Measurements from ENCODE around the gene DNAJB2.
"Not testable (repeated sequence)": the region's sequence is repeated elsewhere in the genome, so short reads cannot be mapped to it uniquely, and the experiment has no call there.

DNAJB2 gene

GRCh38 chr2:219304223-219304622, 25.1 kb downstream of the DNAJB2 start:
- no peak for DNase-seq

GRCh38 chr2:219306047-219306446, 26.9 kb downstream of the DNAJB2 start:
- no peak for DNase-seq

GRCh38 chr2:219308142-219309101, 29.3 kb downstream of the DNAJB2 start:
- peak in 3 of 4 experiments; percentile 42 to 67 (median 50) for DNase-seq

- no peak for DNase-seq
Observed at GRCh38 chr2:219309278-219309677, 30.1 kb downstream of the DNAJB2 start, which contains the start of gene PTPRN. PTPRN (minus strand) TSS chr2:219309401; CDS start chr2:219309332, 69 bp downstream.

GRCh38 chr2:219312683-219313263, 33.6 kb downstream of the DNAJB2 start:
- not testable (repeated sequence) for DNase-seq

DNA sequence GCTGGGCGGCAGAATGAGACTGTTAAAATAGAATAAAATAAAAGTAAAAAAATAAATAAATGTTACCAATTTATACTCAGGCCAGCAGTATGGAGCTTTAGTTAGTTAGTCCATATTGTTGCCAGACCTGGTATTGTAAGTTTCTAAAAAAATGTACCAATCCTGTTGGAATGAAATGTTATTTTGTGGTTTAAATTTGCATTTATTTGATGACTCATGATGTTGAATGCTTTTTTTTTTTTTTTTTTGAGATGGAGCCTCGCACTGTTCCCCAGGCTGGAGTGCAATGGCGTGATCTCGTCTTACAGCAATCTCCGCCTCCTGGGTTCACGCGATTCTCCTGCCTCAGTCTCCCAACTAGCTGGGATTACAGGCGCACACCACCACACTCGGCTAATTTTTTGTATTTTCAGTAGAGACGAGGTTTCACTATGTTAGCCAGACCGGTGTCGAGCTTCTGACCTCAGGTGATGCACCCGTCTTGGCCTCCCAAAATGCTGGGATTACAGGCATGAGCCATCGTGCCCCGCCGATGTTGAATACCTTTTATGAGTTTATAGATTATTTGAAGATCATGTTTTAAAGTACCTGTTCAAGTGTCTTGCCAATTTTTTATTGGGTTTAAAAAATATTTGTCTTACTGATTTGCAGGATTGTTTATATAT, 35.8 kb downstream of the DNAJB2 start:
- no peak for DNase-seq

DNA sequence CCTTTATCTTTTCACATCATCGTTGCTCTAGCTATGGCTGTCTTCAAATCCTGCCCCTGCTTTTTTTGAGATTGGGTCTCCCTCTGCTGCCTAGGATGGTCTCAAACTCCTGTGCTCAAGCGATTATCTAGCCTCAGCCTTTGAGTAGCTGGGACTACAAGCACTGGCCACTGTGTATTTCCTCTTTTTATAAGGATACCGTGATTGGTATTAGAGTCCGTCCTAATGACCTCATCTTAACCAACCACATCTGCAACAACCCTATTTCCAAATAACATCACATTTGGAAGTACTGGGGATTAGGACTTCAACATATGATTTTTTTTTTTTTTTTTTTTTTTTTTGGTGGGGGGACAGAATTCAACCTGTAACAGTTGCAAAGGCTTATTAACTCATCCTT, 44.3 kb downstream of the DNAJB2 start:
- no peak for DNase-seq

- no peak for DNase-seq
Observed at GRCh38 chr2:219325136-219325535, 46.0 kb downstream of the DNAJB2 start.

DNA sequence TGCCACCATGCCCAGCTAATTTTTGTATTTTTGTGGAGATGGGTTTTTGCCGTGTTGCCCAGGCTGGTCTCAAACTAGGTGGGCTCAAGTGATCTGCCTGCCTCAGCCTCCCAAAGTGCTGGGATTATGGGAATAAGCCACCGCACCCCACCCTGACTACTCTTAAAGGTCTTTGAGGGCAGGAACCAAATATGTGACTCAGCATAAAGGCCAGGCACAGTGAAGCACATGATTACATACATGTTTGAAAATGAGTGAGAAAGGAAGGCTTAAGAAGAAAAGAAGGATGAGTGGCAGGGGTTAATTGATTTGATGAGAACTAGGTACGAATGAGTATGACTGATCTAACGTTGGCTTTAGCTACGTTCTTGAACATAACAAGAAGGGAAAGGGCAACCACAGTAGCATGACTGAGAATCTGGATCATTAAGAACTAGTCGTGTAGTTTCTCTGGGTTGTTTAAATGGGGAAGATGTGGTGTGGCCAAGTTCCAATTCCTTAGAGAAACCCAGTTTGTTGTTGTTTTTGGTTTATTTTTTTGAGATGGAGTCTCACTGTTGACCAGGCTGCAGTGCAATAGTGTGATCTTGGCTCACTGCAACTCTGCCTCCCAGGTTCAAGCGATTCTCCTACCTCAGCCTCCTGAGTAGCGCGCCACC, 46.6 kb downstream of the DNAJB2 start:
- no peak for DNase-seq

GRCh38 chr2:219327719-219328118, 48.6 kb downstream of the DNAJB2 start:
- no peak for DNase-seq

DNA sequence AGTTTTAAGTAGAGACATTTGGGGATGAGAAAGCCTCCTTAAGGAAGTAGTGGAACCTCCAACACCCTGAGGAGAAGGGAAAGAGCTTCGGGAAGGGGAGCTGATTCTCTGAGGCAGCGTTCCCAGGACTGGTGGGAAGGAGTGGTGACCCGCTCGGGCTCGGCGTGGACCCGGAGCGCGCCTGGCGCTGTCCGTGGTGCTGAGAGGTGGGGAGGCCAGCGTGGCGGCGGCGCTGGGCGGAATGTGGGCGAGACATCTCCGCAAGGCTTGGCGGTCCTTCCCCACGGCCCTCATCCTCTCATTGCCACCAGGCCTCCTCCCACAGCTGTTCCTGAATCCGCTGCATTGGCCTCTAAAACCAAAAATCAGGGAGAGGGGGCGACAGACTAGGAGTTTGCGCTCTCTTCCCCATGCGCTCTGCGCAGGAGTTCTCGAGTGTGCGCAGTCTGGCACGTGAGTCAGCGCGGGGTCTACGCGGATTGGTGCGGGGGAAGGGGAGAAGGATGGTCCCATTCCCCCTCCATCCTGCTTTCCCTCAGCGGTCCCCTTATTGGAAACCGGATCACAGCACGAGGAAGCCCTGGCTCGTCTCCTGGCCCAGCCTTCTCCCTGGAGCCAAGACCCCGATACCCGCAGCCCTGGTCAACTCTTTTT, 52.5 kb downstream of the DNAJB2 start:
- no peak for DNase-seq

- no peak for DNase-seq
Observed at GRCh38 chr2:219332542-219332941, 53.4 kb downstream of the DNAJB2 start, which contains the start of gene RESP18. RESP18 (minus strand) TSS chr2:219332744.

DNA sequence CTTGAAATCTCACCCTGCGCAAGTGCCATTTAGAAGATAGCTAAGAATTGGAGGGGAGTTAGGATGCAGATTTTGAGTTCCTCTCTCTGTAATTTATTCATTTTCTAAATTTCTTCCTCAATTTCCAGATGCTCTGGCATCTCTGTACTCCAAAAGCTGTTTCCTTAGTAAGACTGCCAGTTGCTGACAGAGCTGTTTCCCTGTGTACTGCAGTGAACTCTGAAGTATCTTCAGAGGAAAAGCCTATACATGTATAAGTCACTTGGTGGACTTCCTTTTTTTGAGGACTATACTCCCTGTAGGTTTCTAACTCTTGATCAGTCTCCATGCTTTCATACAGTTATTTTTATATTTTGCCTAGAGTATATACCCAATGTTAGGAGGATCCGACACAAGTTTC, 54.9 kb downstream of the DNAJB2 start:
- DNase-seq, result no peak

GRCh38 chr2:219335373-219335786, 56.2 kb downstream of the DNAJB2 start:
- no peak for DNase-seq

Data from activated naive CD4-positive, alpha-beta T cell (primary cell).